Measurements from ENCODE around the gene CCDC68.

DNA sequence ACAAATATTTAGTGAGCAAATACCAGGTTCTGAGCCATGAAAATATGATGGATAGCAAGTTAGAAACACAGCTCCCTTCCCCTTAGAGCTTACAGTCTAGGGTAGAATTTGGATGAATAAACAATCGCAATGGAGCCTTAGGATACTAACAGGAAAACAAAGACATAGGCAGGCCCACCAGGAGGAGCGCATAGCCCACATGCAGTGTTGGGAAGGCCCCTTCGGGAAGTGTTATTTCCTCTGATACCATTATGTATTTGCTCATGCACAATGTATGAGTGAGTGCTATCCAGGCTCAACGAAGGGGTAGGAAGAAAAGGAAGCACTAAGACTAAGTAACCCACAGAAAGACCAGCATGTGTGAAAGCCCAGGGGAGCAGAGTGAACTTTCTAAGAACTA is 76.9 kb downstream of the CCDC68 start:
- TF ChIP-seq, protein P1, sequence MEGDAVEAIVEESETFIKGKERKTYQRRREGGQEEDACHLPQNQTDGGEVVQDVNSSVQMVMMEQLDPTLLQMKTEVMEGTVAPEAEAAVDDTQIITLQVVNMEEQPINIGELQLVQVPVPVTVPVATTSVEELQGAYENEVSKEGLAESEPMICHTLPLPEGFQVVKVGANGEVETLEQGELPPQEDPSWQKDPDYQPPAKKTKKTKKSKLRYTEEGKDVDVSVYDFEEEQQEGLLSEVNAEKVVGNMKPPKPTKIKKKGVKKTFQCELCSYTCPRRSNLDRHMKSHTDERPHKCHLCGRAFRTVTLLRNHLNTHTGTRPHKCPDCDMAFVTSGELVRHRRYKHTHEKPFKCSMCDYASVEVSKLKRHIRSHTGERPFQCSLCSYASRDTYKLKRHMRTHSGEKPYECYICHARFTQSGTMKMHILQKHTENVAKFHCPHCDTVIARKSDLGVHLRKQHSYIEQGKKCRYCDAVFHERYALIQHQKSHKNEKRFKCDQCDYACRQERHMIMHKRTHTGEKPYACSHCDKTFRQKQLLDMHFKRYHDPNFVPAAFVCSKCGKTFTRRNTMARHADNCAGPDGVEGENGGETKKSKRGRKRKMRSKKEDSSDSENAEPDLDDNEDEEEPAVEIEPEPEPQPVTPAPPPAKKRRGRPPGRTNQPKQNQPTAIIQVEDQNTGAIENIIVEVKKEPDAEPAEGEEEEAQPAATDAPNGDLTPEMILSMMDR (IDR thresholded peaks at IDR 0.05; ENCODE audit: insufficient read depth, low read length), result no peak
- TF ChIP-seq REST (IDR thresholded peaks at IDR 0.05; ENCODE audit: insufficient replicate concordance, low read depth), result no peak

Measured in HL-60 (cell line).